ENCODE data around the gene ADGRG3.

ADGRG3 gene

DNA sequence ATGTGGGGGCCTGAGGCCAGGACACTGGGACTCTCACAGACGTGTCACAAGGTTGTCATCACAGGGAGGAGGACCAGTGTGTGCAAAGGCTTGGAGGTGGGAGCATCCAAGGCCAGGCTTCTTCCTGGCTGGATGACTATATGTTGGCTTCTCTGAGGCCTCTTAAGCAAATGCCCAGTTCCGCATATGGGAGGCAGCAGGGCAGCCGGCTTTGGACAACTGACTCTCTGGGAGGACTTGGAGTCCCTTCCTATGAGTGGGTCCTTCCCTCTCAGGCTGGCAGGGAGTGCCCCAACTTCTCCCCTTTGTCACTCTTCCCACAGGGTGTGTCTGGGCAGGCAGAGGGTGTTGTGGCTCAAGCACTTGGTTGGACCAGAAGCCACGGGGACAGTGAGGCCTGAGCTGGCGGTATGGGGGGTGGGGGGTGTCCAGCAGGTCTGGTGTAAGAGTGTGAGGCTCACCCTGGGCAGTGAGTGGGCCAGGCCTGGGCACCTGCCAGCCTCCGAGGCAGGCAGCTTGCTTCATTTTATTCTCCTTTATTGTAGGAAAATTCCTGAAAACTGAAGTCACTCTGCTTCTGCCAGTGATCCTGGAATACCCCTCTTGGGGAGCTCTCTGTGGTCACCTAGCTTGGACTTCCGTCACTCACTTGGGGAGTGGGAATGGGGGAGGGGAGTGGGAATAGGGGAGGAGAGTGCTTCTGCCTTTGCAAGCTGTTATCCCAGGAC lies 24.8 kb upstream of the ADGRG3 start:
- Histone ChIP-seq H3K36me3 (replicated peaks; ENCODE audit: low read depth, low read length) (no peaks in the 10 kb centered on the region), H3K9ac (ENCODE audit: low read length) (no peak overlapping the region), H3K4me1 (ENCODE audit: low read length) (peaks cover 13% of the 10 kb centered on the region), H3K4me2 (ENCODE audit: low read length) (no peak overlapping the region), H3K79me2 (ENCODE audit: low read length) (no peaks in the 10 kb centered on the region), H3K27me3 (ENCODE audit: low read depth, low read length) (peaks cover 62% of the 10 kb centered on the region), H2AFZ (ENCODE audit: low read depth, low read length) (no peak overlapping the region), H4K20me1 (ENCODE audit: insufficient read depth, low read length) (peaks cover 22% of the 10 kb centered on the region), H3K27ac (ENCODE audit: low read length) (no peak overlapping the region), H3K9me3 (ENCODE audit: insufficient read depth, low read length) (no peaks in the 10 kb centered on the region), H3K4me3 (ENCODE audit: low read length) (no peak overlapping the region)
- TF ChIP-seq, protein P1, sequence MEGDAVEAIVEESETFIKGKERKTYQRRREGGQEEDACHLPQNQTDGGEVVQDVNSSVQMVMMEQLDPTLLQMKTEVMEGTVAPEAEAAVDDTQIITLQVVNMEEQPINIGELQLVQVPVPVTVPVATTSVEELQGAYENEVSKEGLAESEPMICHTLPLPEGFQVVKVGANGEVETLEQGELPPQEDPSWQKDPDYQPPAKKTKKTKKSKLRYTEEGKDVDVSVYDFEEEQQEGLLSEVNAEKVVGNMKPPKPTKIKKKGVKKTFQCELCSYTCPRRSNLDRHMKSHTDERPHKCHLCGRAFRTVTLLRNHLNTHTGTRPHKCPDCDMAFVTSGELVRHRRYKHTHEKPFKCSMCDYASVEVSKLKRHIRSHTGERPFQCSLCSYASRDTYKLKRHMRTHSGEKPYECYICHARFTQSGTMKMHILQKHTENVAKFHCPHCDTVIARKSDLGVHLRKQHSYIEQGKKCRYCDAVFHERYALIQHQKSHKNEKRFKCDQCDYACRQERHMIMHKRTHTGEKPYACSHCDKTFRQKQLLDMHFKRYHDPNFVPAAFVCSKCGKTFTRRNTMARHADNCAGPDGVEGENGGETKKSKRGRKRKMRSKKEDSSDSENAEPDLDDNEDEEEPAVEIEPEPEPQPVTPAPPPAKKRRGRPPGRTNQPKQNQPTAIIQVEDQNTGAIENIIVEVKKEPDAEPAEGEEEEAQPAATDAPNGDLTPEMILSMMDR (IDR thresholded peaks at IDR 0.05; ENCODE audit: low read depth, low read length) = no peak
- TF ChIP-seq EZH2phosphoT487 (IDR thresholded peaks at IDR 0.05; ENCODE audit: low read depth) = no peak

DNA sequence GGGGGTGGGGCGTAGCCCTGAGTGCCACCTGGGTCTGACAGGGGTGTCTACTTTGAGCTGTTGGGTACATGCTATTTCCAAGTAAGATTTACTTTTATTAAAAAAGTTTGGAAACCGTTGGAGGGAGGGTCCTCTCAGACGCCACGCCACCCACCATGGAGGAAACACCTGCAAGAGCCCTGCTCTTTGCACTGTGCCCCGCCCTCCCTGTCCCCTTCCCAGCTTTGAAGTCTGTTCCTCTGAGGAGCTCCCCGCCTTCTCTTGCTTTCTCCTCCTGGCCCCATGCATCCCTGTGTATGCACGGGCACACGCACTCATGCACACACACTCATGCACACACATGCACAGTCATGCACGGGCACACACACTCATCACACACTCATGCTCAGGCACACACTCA lies 24.2 kb upstream of the ADGRG3 start:
- H3K27ac ChIP-seq (ENCODE audit: low read length) = no peak overlapping the region
- H3K36me3 ChIP-seq (replicated peaks; ENCODE audit: low read depth, low read length) = no peaks in the 10 kb centered on the region
- H3K4me1 ChIP-seq (ENCODE audit: low read length) = peaks cover 19% of the 10 kb centered on the region

DNA sequence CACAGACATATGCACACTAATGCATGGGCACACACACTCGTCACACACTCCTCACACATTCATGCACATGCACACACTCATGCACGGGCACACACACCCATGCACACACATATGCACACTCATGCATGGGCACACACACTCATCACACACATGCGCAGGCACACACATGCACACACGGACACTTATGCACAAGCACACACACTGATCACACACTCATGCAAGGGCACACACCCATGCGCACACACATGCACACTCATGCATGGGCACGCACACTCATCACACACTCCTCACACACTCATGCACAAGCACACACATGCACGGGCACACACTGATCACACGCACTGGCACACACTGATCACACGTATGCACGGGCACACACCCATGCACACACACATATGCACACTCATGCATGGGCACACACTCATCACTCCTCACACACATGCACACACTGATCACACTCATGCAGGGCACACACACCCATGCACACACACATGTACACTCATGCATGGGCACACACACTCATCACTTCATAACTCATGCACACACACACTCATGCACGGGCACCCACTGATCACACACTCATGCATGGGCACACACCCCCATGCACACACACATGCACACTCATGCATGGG lies 23.6 kb upstream of the ADGRG3 start:
- Histone ChIP-seq H3K27ac (ENCODE audit: low read length) (no peak overlapping the region), H3K79me2 (ENCODE audit: low read length) (no peaks in the 10 kb centered on the region), H3K36me3 (replicated peaks; ENCODE audit: low read depth, low read length) (no peaks in the 10 kb centered on the region), H2AFZ (ENCODE audit: low read depth, low read length) (no peak overlapping the region), H3K9ac (ENCODE audit: low read length) (no peak overlapping the region), H4K20me1 (ENCODE audit: insufficient read depth, low read length) (peaks cover 22% of the 10 kb centered on the region), H3K4me2 (ENCODE audit: low read length) (no peak overlapping the region), H3K4me3 (ENCODE audit: low read length) (no peak overlapping the region), H3K4me1 (ENCODE audit: low read length) (peaks cover 20% of the 10 kb centered on the region), H3K9me3 (ENCODE audit: insufficient read depth, low read length) (no peaks in the 10 kb centered on the region), H3K27me3 (ENCODE audit: low read depth, low read length) (peaks cover 52% of the 10 kb centered on the region)
- TF ChIP-seq, protein P1 (IDR thresholded peaks at IDR 0.05; ENCODE audit: low read depth, low read length) = no peak
- TF ChIP-seq EZH2phosphoT487 (IDR thresholded peaks at IDR 0.05; ENCODE audit: low read depth) = no peak

More for the DNA sequence above, 24.2 kb upstream of the ADGRG3 start:
- Histone ChIP-seq H3K4me3 (ENCODE audit: low read length) (no peak overlapping the region), H3K79me2 (ENCODE audit: low read length) (no peaks in the 10 kb centered on the region), H3K4me2 (ENCODE audit: low read length) (no peak overlapping the region), H3K9me3 (ENCODE audit: insufficient read depth, low read length) (no peaks in the 10 kb centered on the region), H2AFZ (ENCODE audit: low read depth, low read length) (no peak overlapping the region), H4K20me1 (ENCODE audit: insufficient read depth, low read length) (peaks cover 22% of the 10 kb centered on the region), H3K9ac (ENCODE audit: low read length) (no peak overlapping the region), H3K27me3 (ENCODE audit: low read depth, low read length) (peaks cover 58% of the 10 kb centered on the region)
- TF ChIP-seq EZH2phosphoT487 (IDR thresholded peaks at IDR 0.05; ENCODE audit: low read depth) = no peak
- TF ChIP-seq, protein P1 (IDR thresholded peaks at IDR 0.05; ENCODE audit: low read depth, low read length) = no peak

DNA sequence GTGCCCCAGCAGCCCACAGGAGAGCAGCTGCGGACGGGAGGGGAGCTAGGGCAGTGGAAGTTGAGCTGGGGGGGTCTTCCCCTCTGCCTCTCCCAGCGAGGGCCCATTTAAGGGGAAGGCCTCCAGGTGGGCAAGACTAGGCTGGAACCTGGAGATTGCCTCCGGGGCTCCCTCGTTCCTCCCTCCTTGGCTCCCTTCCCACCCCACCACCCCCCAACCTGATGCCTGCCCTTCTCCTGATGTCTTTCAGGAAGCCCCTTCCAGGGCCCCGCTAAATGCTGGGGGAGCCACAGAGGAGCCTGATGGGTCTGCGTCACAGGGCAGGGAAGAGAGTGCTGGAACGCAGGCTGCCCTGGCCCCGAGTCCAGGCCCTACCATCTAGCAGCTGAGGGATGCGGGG lies 22.9 kb upstream of the ADGRG3 start:
- peaks cover 20% of the 10 kb centered on the region for H4K20me1 ChIP-seq (ENCODE audit: insufficient read depth, low read length)
- H3K79me2 ChIP-seq (ENCODE audit: low read length) = no peaks in the 10 kb centered on the region
- H2AFZ ChIP-seq (ENCODE audit: low read depth, low read length) = no peak overlapping the region
- no peak overlapping the region for H3K4me2 ChIP-seq (ENCODE audit: low read length)
- no peak overlapping the region for H3K4me3 ChIP-seq (ENCODE audit: low read length)
- no peaks in the 10 kb centered on the region for H3K36me3 ChIP-seq (replicated peaks; ENCODE audit: low read depth, low read length)
- H3K27me3 ChIP-seq (ENCODE audit: low read depth, low read length) = peaks cover 50% of the 10 kb centered on the region
- H3K9ac ChIP-seq (ENCODE audit: low read length) = no peak overlapping the region
- H3K27ac ChIP-seq (ENCODE audit: low read length) = no peak overlapping the region
- H3K9me3 ChIP-seq (ENCODE audit: insufficient read depth, low read length) = no peaks in the 10 kb centered on the region
- no peak for TF ChIP-seq EZH2phosphoT487 (IDR thresholded peaks at IDR 0.05; ENCODE audit: low read depth)
- TF ChIP-seq, protein P1 (IDR thresholded peaks at IDR 0.05; ENCODE audit: low read depth, low read length) = no peak
- peaks cover 20% of the 10 kb centered on the region for H3K4me1 ChIP-seq (ENCODE audit: low read length)
